Measurements from ENCODE around the gene DNA2.

Gene DNA2

DNA sequence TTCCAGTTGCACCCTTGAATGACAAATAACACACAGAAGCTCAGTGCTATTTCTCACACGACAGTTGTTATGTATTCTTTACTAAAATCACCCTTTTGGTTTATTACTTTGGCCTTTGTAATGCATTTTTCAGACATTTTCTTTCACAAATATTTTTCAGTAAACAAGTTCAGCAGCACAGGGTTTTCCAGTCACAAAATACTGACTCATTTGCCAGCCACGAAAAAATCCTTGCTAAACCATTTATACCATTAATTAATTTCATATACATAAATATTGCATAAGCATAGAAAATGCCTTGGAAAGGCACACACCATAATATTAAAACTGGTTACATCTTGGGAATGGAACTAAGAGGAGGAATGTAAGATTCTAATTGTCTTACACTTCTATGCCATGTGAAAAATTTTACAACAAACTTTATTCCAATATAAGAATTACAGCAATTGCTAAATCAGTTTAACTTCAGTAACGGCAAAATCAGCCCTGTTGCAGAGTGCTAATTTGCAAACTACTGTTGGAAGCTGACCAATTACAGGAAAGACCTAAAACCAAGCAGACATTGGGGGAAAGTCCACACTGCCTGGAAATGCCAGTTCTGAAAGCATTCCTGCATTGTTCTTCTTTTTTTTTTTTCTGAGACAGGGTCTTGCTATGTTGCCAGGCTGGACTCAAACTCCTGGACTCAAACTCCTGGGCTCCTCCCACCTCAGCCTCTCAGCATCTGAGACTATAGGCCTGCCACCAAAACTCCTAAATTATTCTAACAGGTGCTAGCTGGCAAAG is 107.5 kb downstream of the DNA2 start:
- Histone ChIP-seq H3K9me3 (ENCODE audit: control insufficient read depth, insufficient read depth, low read length) (no peaks in the 10 kb centered on the region), H3K4me1 (ENCODE audit: insufficient read depth, low read length) (no peaks in the 10 kb centered on the region), H3K36me3 (ENCODE audit: insufficient read depth, low read length) (peaks cover 11% of the 10 kb centered on the region), H3K9ac (ENCODE audit: low read depth, low read length) (no peak overlapping the region)

Data from ES-I3 (cell line).